CD14-positive monocyte (primary cell): ENCODE measurements around the gene SCN5A. TPM values are rescaled to one million over a fixed set of nuclear protein-coding genes. Genes with fewer than 3 reads are reported as not detected.

Experiments
- DNase-seq, 3 donors: peaks; one replicate each; pipeline ENCODE4 v3.0.0-alpha.2; 2011 to 2022
- H2AFZ ChIP-seq: 2 replicates; pipeline ENCODE4 v1.6.0; 2012; ENCODE audit warnings: mild to moderate bottlenecking, low read depth, low read length, inconsistent platforms; ENCODE audit not compliant: insufficient read depth, poor library complexity, severe bottlenecking
- H3K27ac ChIP-seq, 2 donors: 1 replicate in 1 of 2; 2 replicates in 1 of 2; pipeline ENCODE4 v1.5.1; 2012 to 2013; ENCODE audit warnings: low read length in 2 of 2, control low read depth in 1 of 2, inconsistent platforms in 1 of 2, low read depth in 1 of 2, mild to moderate bottlenecking in 1 of 2
- H3K27me3 ChIP-seq, 2 donors: one replicate each; pipeline versions ENCODE4 v1.6.0 to v1.6.1; 2011 to 2013; ENCODE audit warnings: low read length in 2 of 2; ENCODE audit not compliant: control insufficient read depth in 2 of 2, insufficient read depth in 2 of 2
- H3K36me3 ChIP-seq, 2 donors: replicated peaks in 1 of 2; 1 replicate in 1 of 2; 2 replicates in 1 of 2; pipeline versions ENCODE4 v1.5.1 to v1.6.1; 2012 to 2013; ENCODE audit warnings: low read length in 2 of 2, control low read depth in 1 of 2, inconsistent platforms in 1 of 2, mild to moderate bottlenecking in 1 of 2; ENCODE audit not compliant: insufficient read depth in 2 of 2, control insufficient read depth in 1 of 2
- H3K4me1 ChIP-seq, 2 donors: 1 replicate in 1 of 2; 2 replicates in 1 of 2; pipeline versions ENCODE4 v1.5.1 to v1.6.1; 2012 to 2013; ENCODE audit warnings: low read length in 2 of 2, control low read depth in 1 of 2, inconsistent platforms in 1 of 2, mild to moderate bottlenecking in 1 of 2, moderate library complexity in 1 of 2; ENCODE audit not compliant: insufficient read depth in 2 of 2, control insufficient read depth in 1 of 2
- H3K4me2 ChIP-seq: replicated peaks from 2 replicates; pipeline ENCODE3; 2012; ENCODE audit warnings: low read length, moderate library complexity, mild to moderate bottlenecking; ENCODE audit not compliant: poor library complexity, severe bottlenecking; ENCODE audit errors: extremely low read depth
- H3K4me3 ChIP-seq, 3 experiments: fragments of 200-600 bp in 1 of 3; sonication (generic) in 1 of 3; replicated peaks in 1 of 3; 1 replicate in 2 of 3; 2 replicates in 1 of 3; pipeline ENCODE4 v1.5.1; 2011 to 2013; ENCODE audit warnings: low read length in 3 of 3, mild to moderate bottlenecking in 3 of 3, control low read depth in 2 of 3, low read depth in 2 of 3, inconsistent platforms in 1 of 3, moderate library complexity in 1 of 3
- H3K79me2 ChIP-seq: 2 replicates; pipeline ENCODE4 v1.6.0; 2012; ENCODE audit warnings: mild to moderate bottlenecking, control low read depth, inconsistent platforms, low read length, moderate library complexity; ENCODE audit not compliant: insufficient read depth
- H3K9ac ChIP-seq: 2 replicates; pipeline ENCODE4 v1.6.0; 2017; ENCODE audit warnings: low read length, mild to moderate bottlenecking; ENCODE audit not compliant: insufficient read depth, poor library complexity, severe bottlenecking
- H3K9me3 ChIP-seq, 2 donors: replicated peaks in 1 of 2; 1 replicate in 1 of 2; 2 replicates in 1 of 2; pipeline versions ENCODE4 v1.5.1 to v1.6.1; 2012 to 2013; ENCODE audit warnings: low read length in 2 of 2, control low read depth in 1 of 2; ENCODE audit not compliant: control insufficient read depth in 1 of 2, insufficient read depth in 1 of 2
- H4K20me1 ChIP-seq: 2 replicates; pipeline ENCODE4 v1.6.0; 2012; ENCODE audit warnings: mild to moderate bottlenecking, low read length, control low read depth, moderate library complexity; ENCODE audit not compliant: insufficient read depth
- H3K27ac Mint-ChIP-seq, 7 donors: one replicate each; pipeline ENCODE4 v1.8.0; 2020; ENCODE audit warnings: mild to moderate bottlenecking in 7 of 7, mixed read lengths in 7 of 7, moderate library complexity in 6 of 7, inconsistent platforms in 2 of 7
- H3K27me3 Mint-ChIP-seq, 3 donors: one replicate each; pipeline ENCODE4 v1.8.0; 2021 to 2022; ENCODE audit warnings: low read depth in 3 of 3, mild to moderate bottlenecking in 3 of 3, mixed read lengths in 3 of 3, moderate library complexity in 3 of 3, inconsistent platforms in 1 of 3
- H3K36me3 Mint-ChIP-seq, 2 donors: one replicate each; pipeline ENCODE4 v1.8.0; 2020; ENCODE audit warnings: mixed read lengths in 2 of 2, inconsistent platforms in 1 of 2, mild to moderate bottlenecking in 1 of 2
- H3K4me1 Mint-ChIP-seq: one replicate; pipeline ENCODE4 v1.8.0; 2020; ENCODE audit warnings: mild to moderate bottlenecking, mixed read lengths
- H3K4me3 Mint-ChIP-seq, 2 donors: one replicate each; pipeline ENCODE4 v1.8.0; 2020; ENCODE audit warnings: mild to moderate bottlenecking in 2 of 2, mixed read lengths in 2 of 2, moderate library complexity in 1 of 2
- H3K9me3 Mint-ChIP-seq, 7 donors: one replicate each; pipeline ENCODE4 v1.8.0; 2020 to 2022; ENCODE audit warnings: mixed read lengths in 7 of 7, mild to moderate bottlenecking in 6 of 7, moderate library complexity in 6 of 7, inconsistent platforms in 2 of 7
- CTCF ChIP-seq: fragments of 200-600 bp; IDR thresholded peaks from one replicate; pipeline ENCODE4 v1.8.0; 2022; ENCODE audit warnings: antibody characterized with exemption, mild to moderate bottlenecking
- WGBS: methylation state at CpG from one replicate; pipeline ENCODE4 v1.1.5; 2013; ENCODE audit warnings: missing lambda C conversion rate; ENCODE audit not compliant: insufficient coverage; 5-methylcytosine and 5-hydroxymethylcytosine counted together
- intact Hi-C, 2 donors: fragments of 100-400 bp; cut with micrococcal nuclease; formaldehyde crosslinking; loops; one replicate each; pipeline versions ENCODE4 v1.15.0 to v1.15.1; 2023
- polyA plus RNA-seq, 3 donors: library from polyadenylated mRNA; depleted of rRNA in 1 of 3; unstranded in 2 of 3; stranded (reverse) in 1 of 3; fragments of 300-500 nt in 2 of 3; fragments of >200 nt in 1 of 3; fragmentation: Illumina TruSeq in 2 of 3; gene quantifications; 1 replicate in 2 of 3; 2 replicates in 1 of 3; pipeline ENCODE4 v1.2.3, GENCODE V29; 2012 to 2021

SCN5A gene
- polyA plus RNA-seq, 3 donors = not detected

- Histone ChIP-seq H4K20me1 (no peaks in the 10 kb centered on the region), H3K9ac (no peak overlapping the region), H3K4me3 (no peak overlapping the region), H3K27ac (no peak overlapping the region), H3K4me1 (no peaks in the 10 kb centered on the region), H3K36me3 (no peaks in the 10 kb centered on the region), H3K4me2 (no peak overlapping the region), H3K27me3 (no peaks in the 10 kb centered on the region), H3K9me3 (peaks cover 0 to 7% of the 10 kb centered on the region in 2 donors), H2AFZ (no peak overlapping the region), H3K79me2 (no peaks in the 10 kb centered on the region)
- peaks cover 10 to 13% (median 12%) of the 10 kb centered on the region in 3 donors for H3K27me3 Mint-ChIP-seq
- WGBS = 100% methylated on average over 1 of the region's 2 CpGs
- H3K4me3 Mint-ChIP-seq = no peak overlapping the region
- H3K9me3 Mint-ChIP-seq = peaks cover 3 to 14% (median 8%) of the 10 kb centered on the region in 7 donors
- no peak for DNase-seq
- H3K4me1 Mint-ChIP-seq = no peaks in the 10 kb centered on the region
- no peaks in the 10 kb centered on the region for H3K36me3 Mint-ChIP-seq
- no peak for TF ChIP-seq CTCF
- intact Hi-C loops = no loop called here
- H3K27ac Mint-ChIP-seq = no peak overlapping the region
Observed at GRCh38 chr3:38553071-38553470, 96.4 kb downstream of the SCN5A start.

- Mint-ChIP-seq H3K4me1 (no peaks in the 10 kb centered on the region), H3K36me3 (no peaks in the 10 kb centered on the region), H3K4me3 (no peak overlapping the region), H3K9me3 (peaks cover 3 to 14% (median 8%) of the 10 kb centered on the region in 7 donors), H3K27ac (no peak overlapping the region), H3K27me3 (peaks cover 10 to 14% (median 11%) of the 10 kb centered on the region in 3 donors)
- no peaks in the 10 kb centered on the region for H4K20me1 ChIP-seq
- no peaks in the 10 kb centered on the region for H3K27me3 ChIP-seq
- peaks cover 0 to 7% of the 10 kb centered on the region in 2 donors for H3K9me3 ChIP-seq
- no peaks in the 10 kb centered on the region for H3K36me3 ChIP-seq
- no peak for TF ChIP-seq CTCF
- no peak overlapping the region for H3K4me3 ChIP-seq
- H3K79me2 ChIP-seq = no peaks in the 10 kb centered on the region
- intact Hi-C loops = no loop called here
- 87% methylated on average over 4 of the region's 6 CpGs for WGBS
- no peak overlapping the region for H3K27ac ChIP-seq
- H3K4me2 ChIP-seq = no peak overlapping the region
- no peak for DNase-seq
- H3K4me1 ChIP-seq = no peaks in the 10 kb centered on the region
- H2AFZ ChIP-seq = no peak overlapping the region
- H3K9ac ChIP-seq = no peak overlapping the region
Observed at GRCh38 chr3:38552364-38552763, 97.1 kb downstream of the SCN5A start.
